ENCODE results near the gene GATB.

GATB gene

GRCh38 chr4:151669990-151670389 lies 90.8 kb downstream of the GATB start:
- no peak for TF ChIP-seq CTCF (conservative IDR thresholded peaks at IDR 0.05)
- TF ChIP-seq ZFX (IDR thresholded peaks at IDR 0.05): no peak
- H3K27ac ChIP-seq: no peak overlapping the region

- TF ChIP-seq ZFX (IDR thresholded peaks at IDR 0.05) (no peak), CTCF (conservative IDR thresholded peaks at IDR 0.05) (no peak)
- no peak overlapping the region for H3K27ac ChIP-seq
Observed at GRCh38 chr4:151668689-151669402, 92.0 kb downstream of the GATB start.

GRCh38 chr4:151667666-151668065 lies 93.1 kb downstream of the GATB start:
- H3K27ac ChIP-seq: no peak overlapping the region
- TF ChIP-seq ZFX (IDR thresholded peaks at IDR 0.05): no peak
- no peak for TF ChIP-seq CTCF (conservative IDR thresholded peaks at IDR 0.05)

- H3K27ac ChIP-seq: no peak overlapping the region
- TF ChIP-seq ZFX (IDR thresholded peaks at IDR 0.05) (no peak), CTCF (conservative IDR thresholded peaks at IDR 0.05) (no peak)
Observed at GRCh38 chr4:151667048-151667447, 93.8 kb downstream of the GATB start.

GRCh38 chr4:151666501-151666900 lies 94.3 kb downstream of the GATB start:
- no peak overlapping the region for H3K27ac ChIP-seq
- TF ChIP-seq ZFX (IDR thresholded peaks at IDR 0.05): no peak
- no peak for TF ChIP-seq CTCF (conservative IDR thresholded peaks at IDR 0.05)

- TF ChIP-seq ZFX (IDR thresholded peaks at IDR 0.05) (no peak), CTCF (conservative IDR thresholded peaks at IDR 0.05) (no peak)
- no peak overlapping the region for H3K27ac ChIP-seq
Observed at GRCh38 chr4:151665785-151666127, 95.1 kb downstream of the GATB start.

GRCh38 chr4:151665022-151665784 lies 95.6 kb downstream of the GATB start:
- TF ChIP-seq ZFX (IDR thresholded peaks at IDR 0.05) (no peak), CTCF (conservative IDR thresholded peaks at IDR 0.05) (no peak)

More at GRCh38 chr4:151665022-151665784, 95.6 kb downstream of the GATB start:
- no peak overlapping the region for H3K27ac ChIP-seq

All from C4-2B (cell line).